DOHH2 (cell line): ENCODE measurements around the gene SPTBN4.

Experiments
- EZH2phosphoT487 ChIP-seq: fragments of 200-600 bp; sonication (generic); IDR thresholded peaks from 2 replicates; pipeline ENCODE4 v1.6.1; 2017; ENCODE audit warnings: borderline replicate concordance, mild to moderate bottlenecking, antibody characterized with exemption, low read length, moderate library complexity, mixed read lengths
- TF ChIP-seq, protein P1 (sequence below): fragments of 200-600 bp; sonication (generic); IDR thresholded peaks from one replicate; pipeline ENCODE4 v1.5.1; 2014; ENCODE audit warnings: antibody characterized with exemption, mild to moderate bottlenecking, low read depth, low read length; ENCODE audit not compliant: poor library complexity, severe bottlenecking

GRCh38 chr19:40465025-40465556 is 1.7 kb upstream of the SPTBN4 start:
- TF ChIP-seq, protein P1, sequence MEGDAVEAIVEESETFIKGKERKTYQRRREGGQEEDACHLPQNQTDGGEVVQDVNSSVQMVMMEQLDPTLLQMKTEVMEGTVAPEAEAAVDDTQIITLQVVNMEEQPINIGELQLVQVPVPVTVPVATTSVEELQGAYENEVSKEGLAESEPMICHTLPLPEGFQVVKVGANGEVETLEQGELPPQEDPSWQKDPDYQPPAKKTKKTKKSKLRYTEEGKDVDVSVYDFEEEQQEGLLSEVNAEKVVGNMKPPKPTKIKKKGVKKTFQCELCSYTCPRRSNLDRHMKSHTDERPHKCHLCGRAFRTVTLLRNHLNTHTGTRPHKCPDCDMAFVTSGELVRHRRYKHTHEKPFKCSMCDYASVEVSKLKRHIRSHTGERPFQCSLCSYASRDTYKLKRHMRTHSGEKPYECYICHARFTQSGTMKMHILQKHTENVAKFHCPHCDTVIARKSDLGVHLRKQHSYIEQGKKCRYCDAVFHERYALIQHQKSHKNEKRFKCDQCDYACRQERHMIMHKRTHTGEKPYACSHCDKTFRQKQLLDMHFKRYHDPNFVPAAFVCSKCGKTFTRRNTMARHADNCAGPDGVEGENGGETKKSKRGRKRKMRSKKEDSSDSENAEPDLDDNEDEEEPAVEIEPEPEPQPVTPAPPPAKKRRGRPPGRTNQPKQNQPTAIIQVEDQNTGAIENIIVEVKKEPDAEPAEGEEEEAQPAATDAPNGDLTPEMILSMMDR = no peak
- TF ChIP-seq EZH2phosphoT487 = no peak
